K562 (cell line): ENCODE data around the gene DLGAP1. TPM values are rescaled to one million over a fixed set of nuclear protein-coding genes. Genes with fewer than 3 reads are reported as not detected.
A peak's percentile ranks its signal among the peaks of the same experiment; 100 is the strongest.

Experiments used
- CCNT2 ChIP-seq: IDR thresholded peaks from 2 replicates; pipeline ENCODE4 v1.6.1; 2011; ENCODE audit warnings: borderline replicate concordance, low read depth, mild to moderate bottlenecking, moderate library complexity, mixed read lengths, low read length; ENCODE audit not compliant: insufficient read length; ENCODE audit errors: extremely low read depth
- DDX20 ChIP-seq: fragments of 450-650 bp; IDR thresholded peaks from 2 replicates; pipeline ENCODE4 v1.6.1; 2016; ENCODE audit warnings: missing genetic modification characterization, low read depth, mild to moderate bottlenecking, missing compliant biosample characterization, moderate library complexity
- FOXM1 ChIP-seq, 2 experiments: fragments of 450-650 bp in 1 of 2; sonication (generic) in 1 of 2; formaldehyde crosslinking in 1 of 2; IDR thresholded peaks; 2 replicates each; pipeline versions ENCODE4 v1.6.1 to v1.9.0; 2017 to 2022; ENCODE audit warnings: low read depth in 2 of 2, mild to moderate bottlenecking in 2 of 2, missing genetic modification reagents in 1 of 2, moderate library complexity in 1 of 2
- FUS ChIP-seq: fragments of 200-400 bp; formaldehyde crosslinking; optimal IDR thresholded peaks from 2 replicates; pipeline ENCODE3; 2017; ENCODE audit warnings: low read depth, low read length
- HDAC8 ChIP-seq: fragments of 450-650 bp; IDR thresholded peaks from 2 replicates; pipeline ENCODE4 v1.6.1; 2016; ENCODE audit warnings: mild to moderate bottlenecking, missing genetic modification characterization, moderate library complexity, missing compliant biosample characterization
- MCM7 ChIP-seq, 2 experiments: fragments of 450-650 bp; IDR thresholded peaks; 2 replicates each; pipeline ENCODE4 v1.6.1; 2016 to 2018
- POLR2AphosphoS5 ChIP-seq: IDR thresholded peaks from 2 replicates; pipeline ENCODE4 v1.6.1; 2011; ENCODE audit warnings: mild to moderate bottlenecking, low read depth, low read length, moderate library complexity; ENCODE audit not compliant: control insufficient read depth, insufficient read depth
- SMAD1 ChIP-seq: fragments of 150-350 bp; IDR thresholded peaks from 2 replicates; pipeline ENCODE4 v1.6.1; 2014; ENCODE audit warnings: low read length, low read depth; ENCODE audit not compliant: partially characterized antibody
- U2AF2 ChIP-seq: fragments of 200-400 bp; formaldehyde crosslinking; optimal IDR thresholded peaks from 2 replicates; pipeline ENCODE3; 2017; ENCODE audit warnings: low read depth, mild to moderate bottlenecking, low read length
- ZSCAN32 ChIP-seq: fragments of 450-650 bp; formaldehyde crosslinking; IDR thresholded peaks from 2 replicates; pipeline ENCODE4 v1.4.0; 2020; ENCODE audit warnings: mild to moderate bottlenecking, moderate library complexity
- ZZZ3 ChIP-seq: fragments of 450-650 bp; IDR thresholded peaks from 2 replicates; pipeline ENCODE4 v1.6.1; 2016; ENCODE audit warnings: antibody characterized with exemption, mild to moderate bottlenecking, moderate library complexity
- polyA plus RNA-seq, 8 experiments: library from polyadenylated mRNA; depleted of rRNA in 4 of 8; stranded (reverse) in 5 of 8; unstranded in 3 of 8; fragments of >200 nt; fragmentation: Nextera tagmentation in 2 of 8; fragmentation: Illumina TruSeq in 1 of 8; extraction: Ambion mirVana in 2 of 8; extraction: Trizol in 1 of 8; gene quantifications; 2 replicates each; pipeline versions ENCODE4 v1.2.1 to v1.2.3, GENCODE V29; 2011 to 2014; ENCODE audit warnings: inconsistent platforms in 1 of 8, missing spikeins in 1 of 8
- total RNA-seq, 7 experiments: library from RNA; depleted of rRNA in 6 of 7; stranded (reverse); fragments of >200 nt in 6 of 7; fragmentation: Illumina TruSeq in 2 of 7; extraction: Trizol in 2 of 7; gene quantifications; 2 replicates each; pipeline versions ENCODE4 v1.2.1 to v1.2.3, GENCODE V29; 2011 to 2021; ENCODE audit warnings: low replicate concordance in 1 of 7
- TF ChIP-seq, protein P1 (sequence below): fragments of 250-450 bp; sonication (Bioruptor Pico); IDR thresholded peaks from 2 replicates; pipeline ENCODE4 v1.4.0; 2020; ENCODE audit warnings: mild to moderate bottlenecking, moderate library complexity, borderline replicate concordance
- TF ChIP-seq, protein P2 (sequence below): fragments of 450-650 bp; IDR thresholded peaks from 2 replicates; pipeline ENCODE4 v1.6.1; 2016; ENCODE audit warnings: missing biosample characterization, missing genetic modification characterization
- TF ChIP-seq, protein P3 (sequence below), 2 experiments: fragments of 450-650 bp; IDR thresholded peaks; 2 replicates each; pipeline ENCODE4 v1.6.1; 2016; ENCODE audit warnings: mild to moderate bottlenecking in 2 of 2, borderline replicate concordance in 1 of 2, low read depth in 1 of 2, moderate library complexity in 1 of 2

DLGAP1 gene
- total and polyA plus RNA-seq, 9 of the 15 experiments (the other 6 are each of a cell fraction or from before 2014, with no cell fraction given) = 0.04 to 0.22 (median 0.08) TPM

DNA sequence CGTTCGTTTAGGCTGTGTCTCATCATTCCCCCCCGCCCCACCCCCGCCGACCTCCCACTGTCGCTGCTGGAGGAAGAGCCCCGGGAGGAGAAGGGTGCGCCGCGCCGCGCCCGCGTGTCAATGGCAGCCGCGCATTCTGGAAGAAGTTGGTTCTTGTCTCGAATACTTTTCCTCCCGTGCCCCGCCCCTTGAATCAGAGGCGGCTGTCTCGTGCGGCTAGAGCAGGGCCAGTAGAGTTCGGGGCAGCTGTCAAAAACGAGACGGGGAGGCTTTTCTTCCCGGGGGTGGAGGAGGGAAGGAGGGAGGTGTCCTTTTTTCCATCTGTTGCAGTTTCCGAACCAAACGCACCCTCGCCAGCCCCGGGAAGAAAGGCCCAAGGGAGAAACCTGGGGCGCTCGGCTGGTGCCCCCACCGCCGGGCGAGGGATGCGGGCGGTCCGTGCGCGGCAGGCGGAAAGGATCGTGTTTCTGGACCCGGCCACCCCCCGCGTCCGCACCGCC is 1005.5 kb downstream of the DLGAP1 start (continued):
- TF ChIP-seq, protein P1, sequence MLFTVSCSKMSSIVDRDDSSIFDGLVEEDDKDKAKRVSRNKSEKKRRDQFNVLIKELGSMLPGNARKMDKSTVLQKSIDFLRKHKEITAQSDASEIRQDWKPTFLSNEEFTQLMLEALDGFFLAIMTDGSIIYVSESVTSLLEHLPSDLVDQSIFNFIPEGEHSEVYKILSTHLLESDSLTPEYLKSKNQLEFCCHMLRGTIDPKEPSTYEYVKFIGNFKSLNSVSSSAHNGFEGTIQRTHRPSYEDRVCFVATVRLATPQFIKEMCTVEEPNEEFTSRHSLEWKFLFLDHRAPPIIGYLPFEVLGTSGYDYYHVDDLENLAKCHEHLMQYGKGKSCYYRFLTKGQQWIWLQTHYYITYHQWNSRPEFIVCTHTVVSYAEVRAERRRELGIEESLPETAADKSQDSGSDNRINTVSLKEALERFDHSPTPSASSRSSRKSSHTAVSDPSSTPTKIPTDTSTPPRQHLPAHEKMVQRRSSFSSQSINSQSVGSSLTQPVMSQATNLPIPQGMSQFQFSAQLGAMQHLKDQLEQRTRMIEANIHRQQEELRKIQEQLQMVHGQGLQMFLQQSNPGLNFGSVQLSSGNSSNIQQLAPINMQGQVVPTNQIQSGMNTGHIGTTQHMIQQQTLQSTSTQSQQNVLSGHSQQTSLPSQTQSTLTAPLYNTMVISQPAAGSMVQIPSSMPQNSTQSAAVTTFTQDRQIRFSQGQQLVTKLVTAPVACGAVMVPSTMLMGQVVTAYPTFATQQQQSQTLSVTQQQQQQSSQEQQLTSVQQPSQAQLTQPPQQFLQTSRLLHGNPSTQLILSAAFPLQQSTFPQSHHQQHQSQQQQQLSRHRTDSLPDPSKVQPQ (CRISPR knock-in tag) = 0 out of 2 replicates have a peak, but pooled peaks have one; percentile 46
- TF ChIP-seq ZZZ3 = no peak
- TF ChIP-seq ZSCAN32 (CRISPR knock-in tag) = peak; percentile 37; the same call in 1 of the 2 replicates
- TF ChIP-seq, protein P2, sequence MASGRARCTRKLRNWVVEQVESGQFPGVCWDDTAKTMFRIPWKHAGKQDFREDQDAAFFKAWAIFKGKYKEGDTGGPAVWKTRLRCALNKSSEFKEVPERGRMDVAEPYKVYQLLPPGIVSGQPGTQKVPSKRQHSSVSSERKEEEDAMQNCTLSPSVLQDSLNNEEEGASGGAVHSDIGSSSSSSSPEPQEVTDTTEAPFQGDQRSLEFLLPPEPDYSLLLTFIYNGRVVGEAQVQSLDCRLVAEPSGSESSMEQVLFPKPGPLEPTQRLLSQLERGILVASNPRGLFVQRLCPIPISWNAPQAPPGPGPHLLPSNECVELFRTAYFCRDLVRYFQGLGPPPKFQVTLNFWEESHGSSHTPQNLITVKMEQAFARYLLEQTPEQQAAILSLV (tag) = no peak
- TF ChIP-seq DDX20 (tag) = no peak
- TF ChIP-seq SMAD1 = no peak
- TF ChIP-seq FOXM1 (IDR thresholded peaks at IDR 0.05; ENCODE audit: low read depth) = no peak
- peak; percentile 67; the same call in 1 of the 2 replicates for TF ChIP-seq FOXM1 (CRISPR knock-in tag; IDR thresholded peaks at IDR 0.05; ENCODE audit: low read depth)
- no peak for TF ChIP-seq FUS
- peak; percentile 82 for TF ChIP-seq CCNT2
- TF ChIP-seq, protein P3, sequence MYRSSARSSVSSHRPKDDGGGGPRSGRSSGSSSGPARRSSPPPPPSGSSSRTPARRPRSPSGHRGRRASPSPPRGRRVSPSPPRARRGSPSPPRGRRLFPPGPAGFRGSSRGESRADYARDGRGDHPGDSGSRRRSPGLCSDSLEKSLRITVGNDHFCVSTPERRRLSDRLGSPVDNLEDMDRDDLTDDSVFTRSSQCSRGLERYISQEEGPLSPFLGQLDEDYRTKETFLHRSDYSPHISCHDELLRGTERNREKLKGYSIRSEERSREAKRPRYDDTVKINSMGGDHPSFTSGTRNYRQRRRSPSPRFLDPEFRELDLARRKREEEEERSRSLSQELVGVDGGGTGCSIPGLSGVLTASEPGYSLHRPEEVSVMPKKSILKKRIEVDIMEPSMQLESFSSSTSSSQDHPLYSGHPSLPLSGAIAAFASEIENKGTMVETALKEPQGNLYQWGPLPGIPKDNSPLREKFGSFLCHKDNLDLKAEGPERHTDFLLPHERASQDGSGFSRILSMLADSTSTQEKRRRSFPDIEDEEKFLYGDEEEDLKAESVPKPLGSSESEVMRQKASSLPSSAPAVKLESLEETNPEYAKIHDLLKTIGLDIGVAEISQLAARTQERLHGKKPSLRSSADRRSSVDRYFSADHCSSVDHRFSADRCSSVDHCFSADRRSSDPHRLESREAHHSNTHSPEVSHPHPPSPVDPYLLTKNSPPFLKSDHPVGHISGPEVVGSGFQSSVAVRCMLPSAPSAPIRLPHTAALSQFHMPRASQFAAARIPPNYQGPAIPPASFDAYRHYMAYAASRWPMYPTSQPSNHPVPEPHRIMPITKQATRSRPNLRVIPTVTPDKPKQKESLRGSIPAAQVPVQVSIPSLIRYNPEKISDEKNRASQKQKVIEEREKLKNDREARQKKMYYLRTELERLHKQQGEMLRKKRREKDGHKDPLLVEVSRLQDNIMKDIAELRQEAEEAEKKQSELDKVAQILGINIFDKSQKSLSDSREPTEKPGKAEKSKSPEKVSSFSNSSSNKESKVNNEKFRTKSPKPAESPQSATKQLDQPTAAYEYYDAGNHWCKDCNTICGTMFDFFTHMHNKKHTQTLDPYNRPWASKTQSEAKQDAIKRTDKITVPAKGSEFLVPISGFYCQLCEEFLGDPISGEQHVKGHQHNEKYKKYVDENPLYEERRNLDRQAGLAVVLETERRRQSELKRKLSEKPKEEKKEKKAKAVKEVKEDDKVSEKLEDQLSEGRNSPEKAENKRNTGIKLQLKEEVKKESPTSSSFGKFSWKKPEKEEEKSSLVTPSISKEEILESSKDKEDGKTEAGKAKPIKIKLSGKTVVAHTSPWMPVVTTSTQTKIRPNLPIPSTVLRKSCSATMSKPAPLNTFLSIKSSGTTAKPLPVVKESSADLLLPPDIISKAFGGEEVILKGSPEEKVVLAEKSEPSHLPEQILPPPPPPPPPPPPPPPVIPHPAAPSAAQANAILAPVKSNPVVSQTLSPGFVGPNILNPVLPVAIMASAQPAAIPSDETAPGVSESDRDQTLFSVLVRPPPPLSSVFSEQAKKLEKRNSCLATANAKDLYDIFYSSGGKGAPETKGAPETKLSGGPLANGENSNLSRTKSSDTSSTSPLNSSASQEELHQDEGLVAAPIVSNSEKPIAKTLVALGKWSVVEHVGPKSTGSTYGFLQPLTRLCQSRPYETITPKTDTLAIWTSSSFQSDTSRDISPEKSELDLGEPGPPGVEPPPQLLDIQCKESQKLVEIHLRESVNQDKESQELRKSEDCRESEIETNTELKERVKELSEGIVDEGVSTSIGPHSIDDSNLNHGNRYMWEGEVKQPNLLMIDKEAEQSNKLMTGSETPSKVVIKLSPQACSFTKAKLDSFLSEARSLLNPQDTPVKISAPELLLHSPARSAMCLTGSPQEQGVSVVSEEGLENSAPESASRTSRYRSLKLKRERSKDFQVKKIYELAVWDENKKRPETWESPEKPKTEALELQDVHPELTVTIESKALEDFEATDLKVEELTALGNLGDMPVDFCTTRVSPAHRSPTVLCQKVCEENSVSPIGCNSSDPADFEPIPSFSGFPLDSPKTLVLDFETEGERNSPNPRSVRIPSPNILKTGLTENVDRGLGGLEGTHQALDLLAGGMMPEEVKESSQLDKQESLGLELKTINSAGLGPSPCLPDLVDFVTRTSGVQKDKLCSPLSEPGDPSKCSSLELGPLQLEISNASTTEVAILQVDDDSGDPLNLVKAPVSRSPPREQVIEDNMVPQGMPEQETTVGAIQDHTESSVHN (IDR thresholded peaks at IDR 0.05; ENCODE audit: borderline replicate concordance in 1 of 2, low read depth in 1 of 2) = no peak
- TF ChIP-seq U2AF2 = no peak
- no peak for TF ChIP-seq MCM7 (IDR thresholded peaks at IDR 0.05)
- TF ChIP-seq POLR2AphosphoS5 = peak; percentile 24
- TF ChIP-seq HDAC8 (tag) = no peak
